SK-N-SH (cell line): ENCODE results near the gene FHOD3. TPM values are rescaled to one million over a fixed set of nuclear protein-coding genes. Genes with fewer than 3 reads are reported as not detected.

Source experiments
- CTCF ChIA-PET: fragments of 300-600, 350-600 bp; formaldehyde crosslinking; extraction: SDS; loops from one replicate; lab custom pipeline; 2021; lab: Yijun Ruan, JAX
- POLR2A ChIA-PET: fragments of 350-600 bp; sonication (Branson Sonifier 250); formaldehyde crosslinking; extraction: SDS; loops from one replicate; lab custom pipeline; 2020; ENCODE audit warnings: antibody characterized with exemption, inconsistent platforms; lab: Yijun Ruan, JAX
- DNase-seq: peaks from one replicate; pipeline ENCODE4 v3.0.0; 2012
- H2AFZ ChIP-seq: fragments of 200-600 bp; sonication (generic); 2 replicates; pipeline ENCODE4 v1.8.1; 2016; ENCODE audit warnings: antibody characterized with exemption, mild to moderate bottlenecking, low read depth
- H3F3A ChIP-seq: fragments of 200-600 bp; sonication (generic); replicated peaks from 2 replicates; pipeline ENCODE3; 2016; ENCODE audit warnings: antibody characterized with exemption, mild to moderate bottlenecking; ENCODE audit not compliant: insufficient read depth
- H3K27ac ChIP-seq, 2 experiments: fragments of 200-500 bp in 1 of 2; fragments of 200-600 bp in 1 of 2; sonication (Bioruptor generic) in 1 of 2; sonication (generic), shearing (Covaris generic) in 1 of 2; 2 replicates each; pipeline versions ENCODE4 v1.5.1 to v1.6.1; 2014 to 2016; ENCODE audit warnings: low read depth in 2 of 2, inconsistent platforms in 1 of 2, low read length in 1 of 2, mild to moderate bottlenecking in 1 of 2, mixed read lengths in 1 of 2
- H3K27me3 ChIP-seq: fragments of 200-600 bp; sonication (generic), shearing (Covaris generic); 2 replicates; pipeline ENCODE4 v1.6.1; 2016; ENCODE audit warnings: mixed run types; ENCODE audit not compliant: insufficient read depth
- H3K36me3 ChIP-seq, 2 experiments: fragments of 200-500 bp in 1 of 2; fragments of 200-600 bp in 1 of 2; sonication (Bioruptor generic) in 1 of 2; sonication (generic) in 1 of 2; replicated peaks in 1 of 2; 2 replicates each; pipeline versions ENCODE3 to v1.5.1; 2014 to 2016; ENCODE audit warnings: low read length in 1 of 2, mild to moderate bottlenecking in 1 of 2; ENCODE audit not compliant: insufficient read depth in 2 of 2, control insufficient read depth in 1 of 2
- H3K4me1 ChIP-seq, 2 experiments: fragments of 200-500 bp in 1 of 2; fragments of 200-600 bp in 1 of 2; sonication (Bioruptor generic) in 1 of 2; sonication (generic), shearing (Covaris generic) in 1 of 2; 2 replicates each; pipeline versions ENCODE4 v1.5.1 to v1.6.1; 2014 to 2016; ENCODE audit warnings: low read depth in 1 of 2, low read length in 1 of 2, mixed run types in 1 of 2; ENCODE audit not compliant: insufficient read depth in 2 of 2, control insufficient read depth in 1 of 2
- H3K4me2 ChIP-seq: fragments of 200-600 bp; sonication (generic), shearing (Covaris generic); 2 replicates; pipeline ENCODE4 v1.6.1; 2017; ENCODE audit warnings: mixed run types
- H3K4me3 ChIP-seq, 2 experiments: fragments of 200-500 bp in 1 of 2; fragments of 200-600 bp in 1 of 2; sonication (Bioruptor generic) in 1 of 2; sonication (generic), shearing (Covaris generic) in 1 of 2; 2 replicates each; pipeline versions ENCODE4 v1.5.1 to v1.8.1; 2014 to 2016; ENCODE audit warnings: low read depth in 2 of 2, inconsistent platforms in 1 of 2, low read length in 1 of 2, mild to moderate bottlenecking in 1 of 2, mixed read lengths in 1 of 2, moderate library complexity in 1 of 2
- H3K79me2 ChIP-seq: fragments of 200-600 bp; sonication (generic); 2 replicates; pipeline ENCODE4 v1.8.1; 2017; ENCODE audit warnings: mild to moderate bottlenecking; ENCODE audit not compliant: insufficient read depth
- H3K9ac ChIP-seq: fragments of 200-600 bp; sonication (generic); 2 replicates; pipeline ENCODE4 v1.6.1; 2017; ENCODE audit warnings: mixed run types
- H3K9me2 ChIP-seq: fragments of 200-600 bp; sonication (generic); 2 replicates; pipeline ENCODE4 v1.6.1; 2017; ENCODE audit warnings: mixed run types
- H3K9me3 ChIP-seq: fragments of 200-600 bp; sonication (generic); 2 replicates; pipeline ENCODE4 v1.6.1; 2017; ENCODE audit warnings: mixed run types, mild to moderate bottlenecking, moderate library complexity
- H4K20me1 ChIP-seq: fragments of 200-600 bp; sonication (generic); 2 replicates; pipeline ENCODE4 v1.6.1; 2017; ENCODE audit warnings: mild to moderate bottlenecking, mixed run types; ENCODE audit not compliant: insufficient read depth
- ELF1 ChIP-seq: IDR thresholded peaks from 2 replicates; pipeline ENCODE4 v1.4.0; 2012
- EP300 ChIP-seq, 2 experiments: IDR thresholded peaks; 2 replicates each; pipeline versions ENCODE4 v1.4.0 to v1.6.1; 2012; ENCODE audit warnings: borderline replicate concordance in 1 of 2, low read depth in 1 of 2, low read length in 1 of 2
- FOXM1 ChIP-seq: IDR thresholded peaks from 2 replicates; pipeline ENCODE4 v1.4.0; 2012; ENCODE audit warnings: low read depth, mild to moderate bottlenecking
- GATA2 ChIP-seq: sonication (generic); formaldehyde crosslinking; IDR thresholded peaks from 2 replicates; pipeline ENCODE4 v1.5.0; 2020; ENCODE audit warnings: mild to moderate bottlenecking, missing genetic modification reagents
- JUND ChIP-seq: IDR thresholded peaks from 2 replicates; pipeline ENCODE4 v1.4.0; 2012
- NFIC ChIP-seq: IDR thresholded peaks from 2 replicates; pipeline ENCODE4 v1.4.0; 2012; ENCODE audit warnings: borderline replicate concordance
- RAD21 ChIP-seq: IDR thresholded peaks from 2 replicates; pipeline ENCODE4 v1.6.1; 2012; ENCODE audit warnings: mild to moderate bottlenecking, low read length
- RCOR1 ChIP-seq: fragments of 150-350 bp; IDR thresholded peaks from 2 replicates; pipeline ENCODE4 v1.6.1; 2017; ENCODE audit warnings: antibody characterized with exemption, low read length
- SMC3 ChIP-seq: IDR thresholded peaks from 2 replicates; pipeline ENCODE4 v1.6.1; 2012; ENCODE audit warnings: low read depth, low read length, improper control_type of control experiment
- YY1 ChIP-seq: IDR thresholded peaks from 2 replicates; pipeline ENCODE4 v1.4.0; 2012; ENCODE audit warnings: low read depth, mild to moderate bottlenecking
- WGBS: methylation state at CpG from one replicate; pipeline ENCODE4 v1.1.6; 2017; ENCODE audit warnings: low lambda C conversion rate; 5-methylcytosine and 5-hydroxymethylcytosine counted together
- polyA plus RNA-seq, 3 experiments: library from polyadenylated mRNA; depleted of rRNA; stranded (reverse); fragments of >200 nt; gene quantifications; 2 replicates each; pipeline ENCODE4 v1.2.3, GENCODE V29; 2012
- TF ChIP-seq, protein P1 (sequence below): fragments of 150-350 bp; IDR thresholded peaks from 2 replicates; pipeline ENCODE4 v1.6.1; 2017; ENCODE audit warnings: antibody characterized with exemption, low read length, low read depth, borderline replicate concordance
- TF ChIP-seq, protein P2 (sequence below): IDR thresholded peaks from 2 replicates; pipeline ENCODE4 v1.4.0; 2012; ENCODE audit warnings: low read depth, borderline replicate concordance
- TF ChIP-seq, protein P3 (sequence below): IDR thresholded peaks from 2 replicates; pipeline ENCODE4; 2012
- TF ChIP-seq, protein P4 (sequence below): fragments of 150-350 bp; IDR thresholded peaks from 2 replicates; pipeline ENCODE4 v1.6.1; 2016; ENCODE audit warnings: mild to moderate bottlenecking, low read depth, low read length
- TF ChIP-seq, protein P5 (sequence below): IDR thresholded peaks from 2 replicates; pipeline ENCODE4 v1.4.0; 2012; ENCODE audit warnings: low read depth

FHOD3 gene
- polyA plus RNA-seq, 1 of the 3 experiments (the other 2 are of a cell fraction), result 10.9 TPM

DNA sequence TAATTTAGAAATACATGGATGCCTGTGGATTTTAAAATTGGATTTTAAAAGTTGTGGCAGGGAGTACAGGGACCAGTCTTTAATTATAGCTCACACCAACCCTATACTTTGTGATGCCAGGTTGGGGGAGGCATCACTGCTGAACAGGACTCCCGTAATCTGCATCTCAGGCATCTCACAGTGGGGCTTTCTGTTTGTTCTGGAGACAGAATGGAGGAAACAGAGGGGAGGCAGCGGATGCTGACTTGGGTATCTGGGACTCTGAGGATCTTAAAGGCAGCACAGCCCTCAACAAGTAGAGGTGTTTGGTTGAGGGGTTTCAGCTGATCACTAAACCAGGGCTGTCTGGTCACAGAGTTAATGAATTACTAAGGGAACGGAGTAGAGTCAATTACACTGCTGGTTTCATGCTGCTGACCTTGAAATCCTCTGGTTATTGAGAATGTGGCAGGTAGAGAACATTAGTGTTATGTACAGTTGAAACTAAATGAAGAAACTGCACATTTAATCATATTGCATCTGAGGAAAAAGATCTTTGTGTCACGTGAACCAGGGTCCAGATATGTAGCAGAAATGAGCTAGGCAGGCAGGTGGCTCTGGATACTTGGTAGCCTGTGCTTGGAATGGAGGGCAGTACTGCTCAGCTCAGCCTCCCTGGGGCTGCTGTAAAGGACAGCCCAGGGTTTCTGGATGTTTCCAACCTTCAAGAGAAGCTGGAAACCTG is 40.3 kb downstream of the FHOD3 start:
- Histone ChIP-seq H3K27me3 (no peaks in the 10 kb centered on the region), H3K4me1 (peaks cover 0 to 46% of the 10 kb centered on the region in 2 experiments; a peak in 2 of 4 replicates), H3K27ac (peak overlapping the region in 1 of 2 experiments; percentile 71; a peak in 2 of 4 replicates), H3F3A (no peaks in the 10 kb centered on the region), H3K4me2 (no peak overlapping the region), H3K9me3 (0 out of 2 replicates have a peak, but pooled peaks cover 6% of the 10 kb centered on the region), H3K4me3 (no peak overlapping the region), H3K9me2 (no peaks in the 10 kb centered on the region), H4K20me1 (no peaks in the 10 kb centered on the region), H3K9ac (no peak overlapping the region), H3K79me2 (no peaks in the 10 kb centered on the region), H2AFZ (no peak overlapping the region), H3K36me3 (no peaks in the 10 kb centered on the region)
- DNase-seq, result no peak
- CTCF ChIA-PET, result interaction anchor here (0.7 to 1.2 kb wide), 6 partner anchors 12 to 235 kb away, joined by 3 read pairs; no protein-coding TSS in a partner anchor
- WGBS, result 67% methylated on average over 4 of the region's 4 CpGs
- POLR2A ChIA-PET, result interaction anchor here (0.7 kb wide), 1 partner anchor 72 kb away, joined by 3 read pairs; no protein-coding TSS in a partner anchor
- TF ChIP-seq JUND (no peak), NFIC (no peak), SMC3 (no peak), RCOR1 (no peak), FOXM1 (no peak), ELF1 (no peak), GATA2 (no peak), EP300 (IDR thresholded peaks at IDR 0.05; ENCODE audit: borderline replicate concordance in 1 of 2, low read depth in 1 of 2, low read length in 1 of 2) (no peak), RAD21 (no peak), YY1 (no peak)
- TF ChIP-seq, protein P1, sequence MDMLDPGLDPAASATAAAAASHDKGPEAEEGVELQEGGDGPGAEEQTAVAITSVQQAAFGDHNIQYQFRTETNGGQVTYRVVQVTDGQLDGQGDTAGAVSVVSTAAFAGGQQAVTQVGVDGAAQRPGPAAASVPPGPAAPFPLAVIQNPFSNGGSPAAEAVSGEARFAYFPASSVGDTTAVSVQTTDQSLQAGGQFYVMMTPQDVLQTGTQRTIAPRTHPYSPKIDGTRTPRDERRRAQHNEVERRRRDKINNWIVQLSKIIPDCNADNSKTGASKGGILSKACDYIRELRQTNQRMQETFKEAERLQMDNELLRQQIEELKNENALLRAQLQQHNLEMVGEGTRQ, result no peak
- TF ChIP-seq, protein P2, sequence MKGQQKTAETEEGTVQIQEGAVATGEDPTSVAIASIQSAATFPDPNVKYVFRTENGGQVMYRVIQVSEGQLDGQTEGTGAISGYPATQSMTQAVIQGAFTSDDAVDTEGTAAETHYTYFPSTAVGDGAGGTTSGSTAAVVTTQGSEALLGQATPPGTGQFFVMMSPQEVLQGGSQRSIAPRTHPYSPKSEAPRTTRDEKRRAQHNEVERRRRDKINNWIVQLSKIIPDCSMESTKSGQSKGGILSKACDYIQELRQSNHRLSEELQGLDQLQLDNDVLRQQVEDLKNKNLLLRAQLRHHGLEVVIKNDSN, result no peak
- TF ChIP-seq, protein P3, sequence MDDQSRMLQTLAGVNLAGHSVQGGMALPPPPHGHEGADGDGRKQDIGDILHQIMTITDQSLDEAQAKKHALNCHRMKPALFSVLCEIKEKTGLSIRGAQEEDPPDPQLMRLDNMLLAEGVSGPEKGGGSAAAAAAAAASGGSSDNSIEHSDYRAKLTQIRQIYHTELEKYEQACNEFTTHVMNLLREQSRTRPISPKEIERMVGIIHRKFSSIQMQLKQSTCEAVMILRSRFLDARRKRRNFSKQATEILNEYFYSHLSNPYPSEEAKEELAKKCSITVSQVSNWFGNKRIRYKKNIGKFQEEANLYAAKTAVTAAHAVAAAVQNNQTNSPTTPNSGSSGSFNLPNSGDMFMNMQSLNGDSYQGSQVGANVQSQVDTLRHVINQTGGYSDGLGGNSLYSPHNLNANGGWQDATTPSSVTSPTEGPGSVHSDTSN, result no peak
- TF ChIP-seq, protein P4, sequence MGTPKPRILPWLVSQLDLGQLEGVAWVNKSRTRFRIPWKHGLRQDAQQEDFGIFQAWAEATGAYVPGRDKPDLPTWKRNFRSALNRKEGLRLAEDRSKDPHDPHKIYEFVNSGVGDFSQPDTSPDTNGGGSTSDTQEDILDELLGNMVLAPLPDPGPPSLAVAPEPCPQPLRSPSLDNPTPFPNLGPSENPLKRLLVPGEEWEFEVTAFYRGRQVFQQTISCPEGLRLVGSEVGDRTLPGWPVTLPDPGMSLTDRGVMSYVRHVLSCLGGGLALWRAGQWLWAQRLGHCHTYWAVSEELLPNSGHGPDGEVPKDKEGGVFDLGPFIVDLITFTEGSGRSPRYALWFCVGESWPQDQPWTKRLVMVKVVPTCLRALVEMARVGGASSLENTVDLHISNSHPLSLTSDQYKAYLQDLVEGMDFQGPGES, result no peak
- TF ChIP-seq, protein P5, sequence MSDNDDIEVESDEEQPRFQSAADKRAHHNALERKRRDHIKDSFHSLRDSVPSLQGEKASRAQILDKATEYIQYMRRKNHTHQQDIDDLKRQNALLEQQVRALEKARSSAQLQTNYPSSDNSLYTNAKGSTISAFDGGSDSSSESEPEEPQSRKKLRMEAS, result no peak
